OCI-LY7 (cell line): ENCODE data around the gene POLRMT. TPM values are rescaled to one million over a fixed set of nuclear protein-coding genes. Genes with fewer than 3 reads are reported as not detected.
"Not testable (repeated sequence)": the region's sequence is repeated elsewhere in the genome, so short reads cannot be mapped to it uniquely, and the experiment has no call there.

Experiments used
- BruUV-seq: library from RNA; stranded (reverse); fragments of 400-500 nt; replicated peaks from 2 replicates; lab custom pipeline; 2021; lab: Mats Ljungman, UMichigan
- CTCF ChIA-PET: fragments of 300-600 bp; sonication (Branson Sonifier 250); formaldehyde crosslinking; loops from one replicate; lab custom pipeline; 2022; ENCODE audit warnings: antibody characterized with exemption; ENCODE audit not compliant: unreplicated experiment; lab: Charles Lee
- POLR2A ChIA-PET: fragments of 300-600 bp; sonication (Branson Sonifier 250); formaldehyde crosslinking; loops from one replicate; lab custom pipeline; 2022; ENCODE audit warnings: antibody characterized with exemption; lab: Charles Lee
- DNase-seq: peaks from one replicate; pipeline ENCODE4 v3.0.0-alpha.2; 2015; ENCODE audit warnings: low spot score
- H2AFZ ChIP-seq: fragments of 200-600 bp; sonication (generic), shearing (Covaris generic); 2 replicates; pipeline ENCODE4 v1.6.1; 2014; ENCODE audit warnings: mild to moderate bottlenecking, antibody characterized with exemption, low read length, moderate library complexity
- H3K27ac ChIP-seq: fragments of 200-600 bp; sonication (generic); 2 replicates; pipeline ENCODE4 v1.5.1; 2014; ENCODE audit warnings: mixed run types, low read depth, mild to moderate bottlenecking, moderate library complexity, low read length, inconsistent platforms; ENCODE audit not compliant: poor library complexity, severe bottlenecking
- H3K36me3 ChIP-seq: fragments of 200-600 bp; sonication (generic); 2 replicates; pipeline ENCODE4 v1.6.1; 2014; ENCODE audit warnings: mild to moderate bottlenecking, antibody characterized with exemption, low read length, moderate library complexity, mixed read lengths; ENCODE audit not compliant: insufficient read depth
- H3K4me1 ChIP-seq: fragments of 200-600 bp; sonication (generic); 2 replicates; pipeline ENCODE4 v1.5.1; 2014; ENCODE audit warnings: mild to moderate bottlenecking, low read length; ENCODE audit not compliant: insufficient read depth, poor library complexity, severe bottlenecking
- H3K4me2 ChIP-seq: fragments of 200-600 bp; sonication (generic); 2 replicates; pipeline ENCODE4 v1.6.1; 2014; ENCODE audit warnings: mild to moderate bottlenecking, low read length
- H3K4me3 ChIP-seq: fragments of 200-600 bp; sonication (generic); 2 replicates; pipeline ENCODE4 v1.5.1; 2014; ENCODE audit warnings: mild to moderate bottlenecking, low read depth, low read length; ENCODE audit not compliant: poor library complexity, severe bottlenecking
- H3K79me2 ChIP-seq: fragments of 200-600 bp; sonication (generic); 2 replicates; pipeline ENCODE4 v1.6.1; 2016; ENCODE audit warnings: low read depth, mild to moderate bottlenecking, low read length, moderate library complexity, mixed read lengths; ENCODE audit not compliant: insufficient read depth
- H3K9me2 ChIP-seq: fragments of 200-600 bp; sonication (generic); 2 replicates; pipeline ENCODE4 v1.6.1; 2016; ENCODE audit warnings: mild to moderate bottlenecking, low read length, mixed read lengths; ENCODE audit not compliant: insufficient read depth
- H3K9me3 ChIP-seq: fragments of 200-600 bp; sonication (generic); 2 replicates; pipeline ENCODE4 v1.6.1; 2014; ENCODE audit warnings: mild to moderate bottlenecking, mixed run types, low read length, mixed read lengths
- H4K20me1 ChIP-seq: fragments of 200-600 bp; sonication (generic); 2 replicates; pipeline ENCODE4 v1.6.1; 2014; ENCODE audit warnings: mild to moderate bottlenecking, antibody characterized with exemption, low read length, moderate library complexity, mixed read lengths; ENCODE audit not compliant: insufficient read depth
- CTCF ChIP-seq: fragments of 200-600 bp; sonication (generic); conservative IDR thresholded peaks from 2 replicates; pipeline ENCODE4 v1.5.1; 2014; ENCODE audit warnings: mild to moderate bottlenecking, antibody characterized with exemption, low read length, moderate library complexity, mixed read lengths
- EZH2phosphoT487 ChIP-seq: fragments of 200-600 bp; sonication (generic); IDR thresholded peaks from 2 replicates; pipeline ENCODE4 v1.6.1; 2018; ENCODE audit warnings: low read depth, borderline replicate concordance, mild to moderate bottlenecking, mixed run types, antibody characterized with exemption, low read length, moderate library complexity, mixed read lengths
- intact Hi-C: fragments of 100-400 bp; cut with micrococcal nuclease; formaldehyde crosslinking; loops from one replicate; pipeline ENCODE4 v1.10.0; 2022; ENCODE audit not compliant: unreplicated experiment
- total RNA-seq, 2 experiments: library from RNA; depleted of rRNA in 1 of 2; stranded (reverse); fragments of >200 nt in 1 of 2; shearing (Covaris generic) in 1 of 2; gene quantifications; 2 replicates each; pipeline ENCODE4 v1.2.3, GENCODE V29; 2014 to 2022

Gene POLRMT
- total RNA-seq, 2 experiments from 2014 or later, result 65.5 to 74.6 TPM

GRCh38 chr19:588093-588740 is 45.1 kb downstream of the POLRMT start:
- intact Hi-C loops, result loop anchor here (5.0 kb wide), 1 partner anchor 144 kb away; no protein-coding TSS in a partner anchor
- POLR2A ChIA-PET, result no interaction called here
- peaks cover 4% of the 10 kb centered on the region; the same call in 1 of the 2 replicates for H3K36me3 ChIP-seq
- H3K9me2 ChIP-seq, result no peaks in the 10 kb centered on the region
- H3K4me2 ChIP-seq, result peak overlapping the region; percentile 22
- no peak overlapping the region for H3K27ac ChIP-seq
- BruUV-seq, result no TSS peak
- H3K79me2 ChIP-seq, result no peaks in the 10 kb centered on the region
- no peaks in the 10 kb centered on the region for H4K20me1 ChIP-seq
- peak; percentile 49 for DNase-seq
- H3K4me1 ChIP-seq, result peaks cover 12% of the 10 kb centered on the region
- H2AFZ ChIP-seq, result no peak overlapping the region
- TF ChIP-seq EZH2phosphoT487, result no peak
- peak; percentile 63 for TF ChIP-seq CTCF
- H3K4me3 ChIP-seq, result no peak overlapping the region
- CTCF ChIA-PET, result no interaction called here
- H3K9me3 ChIP-seq, result no peaks in the 10 kb centered on the region

GRCh38 chr19:585551-586110 is 47.7 kb downstream of the POLRMT start:
- H3K4me3 ChIP-seq, result no peak overlapping the region
- no peak overlapping the region for H2AFZ ChIP-seq
- H3K4me1 ChIP-seq, result peaks cover 12% of the 10 kb centered on the region
- ChIA-PET CTCF (interaction anchor here (0.6 kb wide), 1 partner anchor 25 kb away, joined by 3 read pairs; no protein-coding TSS in a partner anchor), POLR2A (no interaction called here)
- H4K20me1 ChIP-seq, result no peaks in the 10 kb centered on the region; the same call in 1 of the 2 replicates
- H3K79me2 ChIP-seq, result no peaks in the 10 kb centered on the region
- DNase-seq, result no peak
- BruUV-seq, result no TSS peak
- no peaks in the 10 kb centered on the region for H3K9me2 ChIP-seq
- H3K9me3 ChIP-seq, result no peaks in the 10 kb centered on the region
- TF ChIP-seq EZH2phosphoT487 (no peak), CTCF (no peak)
- H3K27ac ChIP-seq, result no peak overlapping the region
- no peak overlapping the region for H3K4me2 ChIP-seq
- H3K36me3 ChIP-seq, result peaks cover 20% of the 10 kb centered on the region
- intact Hi-C loops, result loop anchor here (5.0 kb wide), 1 partner anchor 147 kb away; no protein-coding TSS in a partner anchor

GRCh38 chr19:585146-585545 is 48.2 kb downstream of the POLRMT start:
- peaks cover 25% of the 10 kb centered on the region for H3K36me3 ChIP-seq
- BruUV-seq, H4K20me1 ChIP-seq, CTCF ChIA-PET, H3K79me2 ChIP-seq, H3K27ac ChIP-seq, H3K9me3 ChIP-seq, H3K4me2 ChIP-seq, DNase-seq, H3K4me3 ChIP-seq, H2AFZ ChIP-seq, H3K9me2 ChIP-seq, POLR2A ChIA-PET: not testable (repeated sequence)
- intact Hi-C loops, result loop anchor here (5.0 kb wide), 1 partner anchor 147 kb away; no protein-coding TSS in a partner anchor
- peaks cover 12% of the 10 kb centered on the region for H3K4me1 ChIP-seq
